ENCODE measurements around the gene SART3.

Gene SART3

DNA sequence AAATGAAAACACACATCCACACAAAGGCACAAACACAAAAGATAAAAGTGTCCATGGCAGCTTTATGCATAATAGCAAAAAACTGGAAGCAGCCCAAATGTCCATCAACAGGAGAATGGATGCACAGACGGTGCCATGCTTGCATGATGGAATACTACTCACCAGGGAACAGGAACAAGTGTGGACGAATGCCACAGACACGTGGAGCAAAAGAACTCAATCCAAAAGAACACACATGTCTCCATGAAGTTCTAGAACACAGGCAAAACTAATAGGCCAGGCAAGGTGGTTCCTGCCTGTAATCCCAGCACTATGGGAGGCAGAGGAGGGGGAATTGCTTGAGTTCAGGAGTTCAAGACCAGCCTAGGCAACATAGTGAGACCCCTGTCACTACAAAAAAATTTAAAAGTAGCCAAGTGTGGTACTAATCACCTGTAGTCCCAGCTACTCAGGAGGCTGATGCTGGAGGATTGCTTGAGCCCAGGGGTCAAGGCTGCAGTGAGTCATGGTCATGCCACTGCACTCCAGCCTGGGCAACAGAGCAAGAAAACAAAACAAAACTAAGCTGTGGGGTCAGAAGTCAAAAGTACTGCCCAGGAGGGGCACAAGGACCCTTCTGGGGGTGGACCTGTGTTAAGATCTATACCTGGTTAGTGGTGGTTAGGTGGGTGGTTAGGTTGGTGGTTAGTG is 44.2 kb upstream of the SART3 start:
- DNase-seq = peak; percentile 68
- Histone ChIP-seq H3K79me1 (replicated peaks; ENCODE audit: low read length, poor library complexity, severe bottlenecking) (no peaks in the 10 kb centered on the region), H2AFZ (ENCODE audit: low read depth, low read length) (no peak overlapping the region), H4K91ac (ENCODE audit: low read length) (peak overlapping the region; percentile 22), H3K9ac (ENCODE audit: low read length) (peak overlapping the region; percentile 21), H3K4me2 (ENCODE audit: low read length, poor library complexity, severe bottlenecking) (no peak overlapping the region), H3K4me1 (ENCODE audit: control insufficient read depth, insufficient read depth, low read depth, low read length) (peaks cover 28% of the 10 kb centered on the region), H3K27me3 (ENCODE audit: control insufficient read depth in 1 of 2, insufficient read depth in 1 of 2, low read length in 2 of 2) (no peaks in the 10 kb centered on the region), H2BK15ac (ENCODE audit: low read depth, poor library complexity, severe bottlenecking) (no peak overlapping the region), H2AK5ac (ENCODE audit: low read length, severe bottlenecking) (no peak overlapping the region), H3K4me3 (ENCODE audit: insufficient read depth in 1 of 2, low read depth in 1 of 2, low read length in 2 of 2) (no peak overlapping the region), H2BK5ac (ENCODE audit: low read depth, low read length, poor library complexity, severe bottlenecking) (no peak overlapping the region), H2BK12ac (ENCODE audit: low read length in 2 of 2) (peak overlapping the region in 1 of 2 experiments; percentile 25), H3K4ac (ENCODE audit: low read depth in 1 of 2, low read length in 2 of 2) (peak overlapping the region in 1 of 2 experiments; percentile 53), H3K27ac (ENCODE audit: low read length, poor library complexity, severe bottlenecking) (no peak overlapping the region), H3K36me3 (ENCODE audit: control insufficient read depth in 1 of 2, insufficient read depth in 2 of 2, low read depth in 1 of 2, low read length in 2 of 2) (no peaks in the 10 kb centered on the region), H3K18ac (ENCODE audit: low read depth in 1 of 2, low read length in 2 of 2) (peak overlapping the region; percentile 25 to 50), H3K23ac (ENCODE audit: low read length in 2 of 2) (no peak overlapping the region), H3K9me3 (ENCODE audit: control insufficient read depth, low read length) (no peaks in the 10 kb centered on the region), H4K8ac (ENCODE audit: low read length) (no peak overlapping the region), H3K14ac (ENCODE audit: low read length in 2 of 2) (no peak overlapping the region), H2BK120ac (ENCODE audit: low read depth, low read length) (no peak overlapping the region)
- WGBS = 93% methylated on average over 2 of the region's 3 CpGs

DNA sequence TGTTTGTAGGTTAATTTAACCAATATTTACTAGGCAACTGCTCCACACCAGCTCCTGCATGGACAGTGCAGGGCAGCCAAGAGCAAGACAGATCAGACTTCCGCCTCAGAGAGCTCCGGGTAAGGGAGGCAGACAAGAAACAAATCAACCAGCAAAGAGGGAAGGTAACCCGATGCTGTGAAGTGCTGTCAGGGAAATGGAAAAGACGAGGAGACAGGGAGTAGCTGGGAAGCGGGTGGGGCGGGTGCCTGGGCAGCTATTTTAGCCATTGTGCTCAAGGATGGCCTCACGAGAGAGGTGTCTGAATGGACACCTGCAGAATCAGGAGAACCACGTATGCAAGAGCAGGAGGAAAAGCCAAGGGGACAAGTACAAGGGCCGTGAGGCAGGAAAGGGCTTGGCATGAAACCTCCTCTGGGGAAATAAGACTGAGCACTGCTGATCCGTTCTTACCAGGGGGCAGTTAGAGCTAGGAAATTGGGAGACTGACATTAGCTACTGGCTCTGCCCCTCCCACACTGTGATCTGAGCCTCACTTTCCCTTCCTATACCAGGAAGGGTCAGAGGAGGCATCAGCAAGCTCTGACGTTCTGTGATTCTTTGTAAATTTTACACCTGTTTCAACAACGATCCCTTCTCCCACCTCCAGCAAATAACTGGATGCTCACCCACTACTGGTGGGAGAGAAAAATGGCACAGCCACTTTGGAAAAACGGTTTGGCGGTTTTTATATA is 43.4 kb upstream of the SART3 start:
- Histone ChIP-seq H3K79me1 (replicated peaks; ENCODE audit: low read length, poor library complexity, severe bottlenecking) (no peaks in the 10 kb centered on the region), H3K4me3 (ENCODE audit: insufficient read depth in 1 of 2, low read depth in 1 of 2, low read length in 2 of 2) (no peak overlapping the region), H3K4me2 (ENCODE audit: low read length, poor library complexity, severe bottlenecking) (no peak overlapping the region), H3K27ac (ENCODE audit: low read length, poor library complexity, severe bottlenecking) (no peak overlapping the region), H3K4me1 (ENCODE audit: control insufficient read depth, insufficient read depth, low read depth, low read length) (peaks cover 23% of the 10 kb centered on the region), H3K27me3 (ENCODE audit: control insufficient read depth in 1 of 2, insufficient read depth in 1 of 2, low read length in 2 of 2) (no peaks in the 10 kb centered on the region), H3K14ac (ENCODE audit: low read length in 2 of 2) (no peak overlapping the region), H3K9ac (ENCODE audit: low read length) (peak overlapping the region; percentile 12), H2BK5ac (ENCODE audit: low read depth, low read length, poor library complexity, severe bottlenecking) (no peak overlapping the region), H2AFZ (ENCODE audit: low read depth, low read length) (no peak overlapping the region), H2BK120ac (ENCODE audit: low read depth, low read length) (no peak overlapping the region), H2BK12ac (ENCODE audit: low read length in 2 of 2) (peak overlapping the region; percentile 12 to 45), H3K36me3 (ENCODE audit: control insufficient read depth in 1 of 2, insufficient read depth in 2 of 2, low read depth in 1 of 2, low read length in 2 of 2) (no peaks in the 10 kb centered on the region), H4K8ac (ENCODE audit: low read length) (no peak overlapping the region), H3K23ac (ENCODE audit: low read length in 2 of 2) (no peak overlapping the region), H2AK5ac (ENCODE audit: low read length, severe bottlenecking) (no peak overlapping the region), H2BK15ac (ENCODE audit: low read depth, poor library complexity, severe bottlenecking) (peak overlapping the region; percentile 84), H3K18ac (ENCODE audit: low read depth in 1 of 2, low read length in 2 of 2) (no peak overlapping the region), H3K9me3 (ENCODE audit: control insufficient read depth, low read length) (no peaks in the 10 kb centered on the region), H3K4ac (ENCODE audit: low read depth in 1 of 2, low read length in 2 of 2) (peak overlapping the region in 1 of 2 experiments; percentile 42), H4K91ac (ENCODE audit: low read length) (peak overlapping the region; percentile 72)
- no peak for DNase-seq
- WGBS = 70% methylated on average over 14 of the region's 14 CpGs

DNA sequence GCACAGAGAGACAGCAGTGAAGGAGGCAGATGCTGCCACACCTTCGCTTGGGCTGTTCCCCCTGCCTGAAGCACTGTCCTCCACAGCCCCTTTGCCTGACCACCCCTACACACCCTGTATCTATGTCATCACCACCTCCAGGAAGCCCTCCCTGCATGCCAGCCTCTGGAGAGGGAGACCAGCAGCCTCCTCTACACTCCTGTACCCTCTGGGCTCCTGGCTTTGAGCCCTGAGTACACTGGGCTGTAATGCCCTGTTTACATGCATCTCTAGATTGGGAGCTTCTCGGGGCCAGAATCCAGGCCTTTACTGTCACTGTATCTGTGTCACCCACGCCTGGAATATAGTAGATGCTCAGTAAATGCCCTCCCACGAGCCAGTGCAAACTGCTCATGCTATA is 42.8 kb upstream of the SART3 start:
- H3K79me1 ChIP-seq (replicated peaks; ENCODE audit: low read length, poor library complexity, severe bottlenecking) = no peaks in the 10 kb centered on the region
- H3K4me3 ChIP-seq (ENCODE audit: insufficient read depth in 1 of 2, low read depth in 1 of 2, low read length in 2 of 2) = no peak overlapping the region
- H2BK12ac ChIP-seq (ENCODE audit: low read length in 2 of 2) = peak overlapping the region in 1 of 2 experiments; percentile 46
- H2AK5ac ChIP-seq (ENCODE audit: low read length, severe bottlenecking) = peak overlapping the region; percentile 16
- no peak overlapping the region for H3K27ac ChIP-seq (ENCODE audit: low read length, poor library complexity, severe bottlenecking)
- peaks cover 21% of the 10 kb centered on the region for H3K4me1 ChIP-seq (ENCODE audit: control insufficient read depth, insufficient read depth, low read depth, low read length)
- peak overlapping the region in 1 of 2 experiments; percentile 70 for H3K18ac ChIP-seq (ENCODE audit: low read depth in 1 of 2, low read length in 2 of 2)
- no peak overlapping the region for H3K14ac ChIP-seq (ENCODE audit: low read length in 2 of 2)
- H3K27me3 ChIP-seq (ENCODE audit: control insufficient read depth in 1 of 2, insufficient read depth in 1 of 2, low read length in 2 of 2) = no peaks in the 10 kb centered on the region
- whole genome bisulfite sequencing = 80% methylated on average over 4 of the region's 4 CpGs
- H4K8ac ChIP-seq (ENCODE audit: low read length) = no peak overlapping the region
- H3K4me2 ChIP-seq (ENCODE audit: low read length, poor library complexity, severe bottlenecking) = no peak overlapping the region
- H3K4ac ChIP-seq (ENCODE audit: low read depth in 1 of 2, low read length in 2 of 2) = no peak overlapping the region
- no peak overlapping the region for H2BK120ac ChIP-seq (ENCODE audit: low read depth, low read length)
- H2BK5ac ChIP-seq (ENCODE audit: low read depth, low read length, poor library complexity, severe bottlenecking) = no peak overlapping the region
- H4K91ac ChIP-seq (ENCODE audit: low read length) = peak overlapping the region; percentile 5
- no peak overlapping the region for H2AFZ ChIP-seq (ENCODE audit: low read depth, low read length)
- H3K36me3 ChIP-seq (ENCODE audit: control insufficient read depth in 1 of 2, insufficient read depth in 2 of 2, low read depth in 1 of 2, low read length in 2 of 2) = no peaks in the 10 kb centered on the region
- H3K9me3 ChIP-seq (ENCODE audit: control insufficient read depth, low read length) = no peaks in the 10 kb centered on the region
- no peak overlapping the region for H3K23ac ChIP-seq (ENCODE audit: low read length in 2 of 2)
- H3K9ac ChIP-seq (ENCODE audit: low read length) = no peak overlapping the region
- no peak for DNase-seq
- no peak overlapping the region for H2BK15ac ChIP-seq (ENCODE audit: low read depth, poor library complexity, severe bottlenecking)

DNA sequence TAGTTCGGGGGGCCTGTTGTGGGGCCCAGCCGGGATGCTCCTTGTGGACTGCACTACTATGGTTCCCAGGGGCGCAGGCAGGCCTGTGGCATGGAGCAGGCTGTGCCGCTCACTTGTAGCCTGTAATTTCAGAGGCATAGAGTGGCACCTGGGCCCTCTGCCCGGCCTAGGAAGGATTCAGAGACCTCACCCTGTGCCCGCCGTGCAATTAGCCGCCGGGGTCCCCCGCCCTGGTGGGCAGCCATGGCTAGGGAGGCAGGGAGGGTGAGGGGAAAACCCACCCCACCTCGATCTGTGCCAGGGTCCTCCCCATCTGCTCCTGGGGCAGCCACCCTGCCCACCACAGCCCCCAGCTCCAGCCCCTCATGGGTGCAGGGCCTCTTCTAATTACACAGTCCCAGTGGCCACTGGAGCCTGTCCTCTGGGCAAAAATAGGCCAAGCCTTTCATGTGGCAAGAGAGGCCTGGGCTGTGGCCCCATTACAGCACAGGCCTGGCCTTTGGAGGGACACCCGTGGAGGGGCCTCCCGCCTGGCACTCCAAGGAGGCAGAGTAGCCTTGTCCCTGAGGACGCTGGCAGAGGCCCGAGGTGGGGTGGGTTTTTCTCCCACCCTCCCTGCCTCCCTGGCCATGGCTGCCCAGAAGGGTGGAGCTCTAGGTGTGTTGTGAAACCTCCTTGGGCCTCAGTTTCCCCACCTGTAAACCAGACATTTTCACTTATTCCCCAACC is 42.2 kb upstream of the SART3 start:
- H3K79me1 ChIP-seq (replicated peaks; ENCODE audit: low read length, poor library complexity, severe bottlenecking) = no peaks in the 10 kb centered on the region
- peak overlapping the region; percentile 9 to 80 for H2BK12ac ChIP-seq (ENCODE audit: low read length in 2 of 2)
- no peaks in the 10 kb centered on the region for H3K9me3 ChIP-seq (ENCODE audit: control insufficient read depth, low read length)
- H4K8ac ChIP-seq (ENCODE audit: low read length) = no peak overlapping the region
- H3K23ac ChIP-seq (ENCODE audit: low read length in 2 of 2) = no peak overlapping the region
- H3K36me3 ChIP-seq (ENCODE audit: control insufficient read depth in 1 of 2, insufficient read depth in 2 of 2, low read depth in 1 of 2, low read length in 2 of 2) = no peaks in the 10 kb centered on the region
- no peak for DNase-seq
- H3K18ac ChIP-seq (ENCODE audit: low read depth in 1 of 2, low read length in 2 of 2) = peak overlapping the region in 1 of 2 experiments; percentile 73
- H3K4me3 ChIP-seq (ENCODE audit: insufficient read depth in 1 of 2, low read depth in 1 of 2, low read length in 2 of 2) = no peak overlapping the region
- H3K9ac ChIP-seq (ENCODE audit: low read length) = no peak overlapping the region
- peak overlapping the region; percentile 49 for H2BK15ac ChIP-seq (ENCODE audit: low read depth, poor library complexity, severe bottlenecking)
- no peaks in the 10 kb centered on the region for H3K27me3 ChIP-seq (ENCODE audit: control insufficient read depth in 1 of 2, insufficient read depth in 1 of 2, low read length in 2 of 2)
- H4K91ac ChIP-seq (ENCODE audit: low read length) = peak overlapping the region; percentile 56
- WGBS = 96% methylated on average over 12 of the region's 15 CpGs
- peak overlapping the region; percentile 47 for H2AK5ac ChIP-seq (ENCODE audit: low read length, severe bottlenecking)
- H2AFZ ChIP-seq (ENCODE audit: low read depth, low read length) = no peak overlapping the region
- H3K27ac ChIP-seq (ENCODE audit: low read length, poor library complexity, severe bottlenecking) = no peak overlapping the region
- H3K14ac ChIP-seq (ENCODE audit: low read length in 2 of 2) = peak overlapping the region in 1 of 2 experiments; percentile 9
- peak overlapping the region; percentile 54 to 82 for H3K4ac ChIP-seq (ENCODE audit: low read depth in 1 of 2, low read length in 2 of 2)
- H3K4me2 ChIP-seq (ENCODE audit: low read length, poor library complexity, severe bottlenecking) = no peak overlapping the region
- H3K4me1 ChIP-seq (ENCODE audit: control insufficient read depth, insufficient read depth, low read depth, low read length) = peaks cover 21% of the 10 kb centered on the region
- H2BK120ac ChIP-seq (ENCODE audit: low read depth, low read length) = no peak overlapping the region
- H2BK5ac ChIP-seq (ENCODE audit: low read depth, low read length, poor library complexity, severe bottlenecking) = no peak overlapping the region
